GM21723 (cell line): Measurements from ENCODE around the gene RNF168.
"Not testable (repeated sequence)": the region's sequence is repeated elsewhere in the genome, so short reads cannot be mapped to it uniquely, and the experiment has no call there.

ENCODE experiments used
- ATAC-seq: cut with Tn5 transposase; IDR thresholded peaks from one replicate; pipeline ENCODE4 v1.9.1; 2021; ENCODE audit warnings: mild to moderate bottlenecking, moderate library complexity; ENCODE audit not compliant: unreplicated experiment

RNF168 gene

DNA sequence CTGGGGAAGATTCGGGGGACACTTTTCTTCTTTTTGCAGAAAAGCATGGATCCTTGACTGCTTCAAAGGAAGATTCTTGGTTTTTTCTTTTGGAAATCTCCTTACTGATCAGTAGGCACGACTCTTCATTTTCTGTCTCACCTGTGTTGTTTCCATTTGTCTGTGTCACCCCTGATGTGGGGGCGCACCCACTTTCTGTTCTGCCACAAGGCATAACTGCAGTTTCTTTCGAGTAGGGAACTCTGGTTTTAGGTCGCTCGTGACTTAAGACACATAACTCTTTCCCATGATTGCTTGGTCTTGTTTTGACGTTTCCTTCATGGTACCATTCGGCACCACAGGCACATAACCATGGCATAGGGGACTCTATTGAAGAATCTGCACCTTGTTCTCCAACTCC lies 31.3 kb downstream of the RNF168 start:
- ATAC-seq = no peak

DNA sequence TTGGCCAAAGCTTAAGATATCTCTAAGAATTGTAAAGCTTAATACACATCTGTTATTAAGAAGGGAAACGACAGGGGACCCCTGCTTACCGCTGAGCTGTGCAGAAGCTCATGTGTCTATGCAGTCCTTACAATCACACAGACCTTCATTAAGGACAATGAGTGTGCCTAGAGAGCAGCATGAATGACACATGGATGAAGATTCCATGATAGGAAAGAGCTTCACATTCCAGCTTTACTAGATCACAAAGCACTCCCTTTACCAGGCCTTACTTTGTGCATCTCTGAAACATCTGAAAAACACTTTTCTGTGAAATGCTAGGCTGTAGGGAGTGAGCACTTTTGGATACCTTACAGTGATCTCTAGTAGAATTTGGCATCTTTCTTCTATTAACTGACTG lies 32.0 kb downstream of the RNF168 start:
- ATAC-seq = no peak

- not testable (repeated sequence) for ATAC-seq
These were observed 33.4 kb downstream of the RNF168 start for GRCh38 chr3:196470182-196470581.

- no peak for ATAC-seq
These were observed 39.8 kb downstream of the RNF168 start for GRCh38 chr3:196463804-196464203.

- no peak for ATAC-seq
These were observed 40.2 kb downstream of the RNF168 start for GRCh38 chr3:196463478-196463756.

DNA sequence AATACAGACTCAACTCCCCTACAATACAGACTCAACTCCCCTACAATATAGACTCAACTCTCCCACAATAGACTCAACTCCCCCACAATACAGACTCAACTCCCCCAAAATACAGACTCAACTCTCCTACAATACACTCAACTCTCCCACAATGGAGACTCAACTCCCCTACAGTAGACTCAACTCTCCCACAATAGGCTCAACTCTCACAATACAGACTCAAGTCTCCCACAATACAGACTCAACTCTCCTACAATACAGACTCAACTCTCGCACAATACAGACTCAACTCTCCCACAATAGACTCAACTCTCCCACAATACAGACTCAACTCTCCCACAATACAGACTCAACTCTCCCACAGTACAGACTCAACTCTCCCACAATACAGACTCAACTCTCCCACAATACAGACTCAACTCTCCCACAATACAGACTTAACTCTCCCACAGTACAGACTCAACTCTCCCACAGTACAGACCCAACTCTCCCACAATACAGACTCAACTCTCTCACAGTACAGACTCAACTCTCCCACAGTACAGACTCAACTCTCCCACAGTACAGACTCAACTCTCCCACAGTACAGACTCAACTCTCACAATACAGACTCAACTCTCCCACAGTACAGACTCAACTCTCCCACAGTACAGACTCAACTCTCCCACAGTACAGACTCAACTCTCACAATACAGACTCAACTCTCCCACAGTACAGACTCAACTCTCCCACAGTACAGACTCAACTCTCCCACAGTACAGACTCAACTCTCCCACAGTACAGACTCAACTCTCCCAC lies 40.7 kb downstream of the RNF168 start:
- ATAC-seq = not testable (repeated sequence)

GRCh38 chr3:196458063-196458462 lies 45.5 kb downstream of the RNF168 start:
- no peak for ATAC-seq

GRCh38 chr3:196457470-196457869 lies 46.1 kb downstream of the RNF168 start:
- ATAC-seq = not testable (repeated sequence)

- ATAC-seq = no peak
These were observed 48.6 kb downstream of the RNF168 start for GRCh38 chr3:196454935-196455334.

DNA sequence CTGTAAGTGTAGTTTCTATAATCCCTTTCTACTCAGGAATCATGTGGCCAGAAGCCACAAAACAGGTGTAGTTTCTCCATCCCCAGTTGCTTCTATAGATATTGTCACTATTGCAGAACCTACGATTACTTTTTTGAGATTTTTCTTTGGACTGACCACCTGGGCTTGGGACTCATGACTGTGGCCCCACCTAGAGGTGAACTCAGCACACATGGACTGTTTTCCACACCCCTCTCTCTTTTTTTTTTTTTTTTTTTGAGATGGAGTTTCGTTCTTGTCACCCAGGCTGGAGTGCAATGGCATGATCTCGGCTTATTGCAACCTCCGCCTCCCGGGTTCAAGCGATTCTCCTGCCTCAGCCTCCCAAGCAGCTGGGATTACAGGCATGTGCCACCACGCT lies 58.2 kb downstream of the RNF168 start:
- not testable (repeated sequence) for ATAC-seq

DNA sequence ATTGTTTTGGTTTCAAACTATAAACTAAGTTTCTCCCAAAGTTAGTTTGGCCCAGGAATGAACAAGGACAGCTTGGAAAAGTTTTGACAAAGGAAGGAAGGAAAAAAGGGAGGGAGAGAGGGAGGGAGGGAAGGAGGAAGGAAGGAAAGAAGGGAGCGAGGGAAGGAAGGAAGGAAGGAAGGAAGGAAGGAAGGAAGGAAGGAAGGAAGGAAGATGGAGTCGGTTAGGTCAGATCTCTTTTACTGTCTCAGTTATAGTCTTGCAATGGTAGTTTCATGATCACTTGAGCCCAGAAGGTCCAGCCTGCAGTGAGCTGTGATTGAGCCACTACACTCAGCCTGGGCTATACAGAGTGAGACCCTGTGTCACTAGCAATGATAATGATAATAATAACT lies 59.1 kb downstream of the RNF168 start:
- ATAC-seq = no peak

DNA sequence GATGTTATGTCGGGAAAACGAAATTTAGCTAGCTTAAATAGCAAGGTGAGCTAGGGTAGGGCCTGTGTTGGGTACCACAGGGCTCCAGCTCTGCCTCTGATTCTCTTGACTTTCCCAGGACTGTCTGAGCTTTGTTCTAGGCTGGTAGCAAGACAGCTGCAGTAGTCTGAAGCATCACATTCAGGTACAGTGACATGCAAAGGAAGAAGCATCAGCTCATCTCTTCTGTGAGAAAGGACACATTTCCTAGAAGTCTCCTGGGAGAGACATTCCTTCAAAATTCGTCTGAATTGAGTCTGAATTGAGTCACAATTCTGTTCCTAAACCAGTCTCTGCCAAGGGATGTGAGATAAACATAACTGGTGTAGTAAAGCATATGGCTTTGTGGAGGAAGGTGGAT lies 62.9 kb downstream of the RNF168 start:
- ATAC-seq = peak; percentile 46

GRCh38 chr3:196440041-196440537 lies 63.5 kb downstream of the RNF168 start:
- ATAC-seq = peak; percentile 61

GRCh38 chr3:196432137-196432879 lies 71.3 kb downstream of the RNF168 start, which contains the start of gene UBXN7:
Gene UBXN7 (minus strand): TSS chr3:196432427. CDS start chr3:196432399, 28 bp downstream.
- peak; percentile 77 for ATAC-seq

- peak; percentile 43 for ATAC-seq
These were observed 72.1 kb downstream of the RNF168 start for GRCh38 chr3:196431181-196432136.

DNA sequence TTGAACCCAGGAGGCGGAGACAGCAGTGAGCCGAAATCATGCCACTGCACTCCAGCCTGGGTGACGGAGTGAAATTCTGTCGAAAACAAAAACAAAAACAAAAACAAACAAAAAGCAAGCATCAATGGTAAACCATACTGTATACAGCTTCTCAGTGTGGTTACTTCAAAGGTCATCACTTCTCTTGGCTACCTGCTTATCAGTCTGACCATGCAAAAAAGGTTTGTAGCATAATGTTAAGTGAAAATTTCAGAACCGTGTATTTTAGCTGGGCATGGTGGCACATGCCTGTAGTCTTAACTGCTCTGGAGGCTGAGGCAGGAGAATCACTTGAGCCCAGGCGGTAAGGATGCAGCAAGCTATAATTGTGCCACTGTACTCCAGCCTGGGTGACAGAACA lies 75.5 kb downstream of the RNF168 start:
- no peak for ATAC-seq

DNA sequence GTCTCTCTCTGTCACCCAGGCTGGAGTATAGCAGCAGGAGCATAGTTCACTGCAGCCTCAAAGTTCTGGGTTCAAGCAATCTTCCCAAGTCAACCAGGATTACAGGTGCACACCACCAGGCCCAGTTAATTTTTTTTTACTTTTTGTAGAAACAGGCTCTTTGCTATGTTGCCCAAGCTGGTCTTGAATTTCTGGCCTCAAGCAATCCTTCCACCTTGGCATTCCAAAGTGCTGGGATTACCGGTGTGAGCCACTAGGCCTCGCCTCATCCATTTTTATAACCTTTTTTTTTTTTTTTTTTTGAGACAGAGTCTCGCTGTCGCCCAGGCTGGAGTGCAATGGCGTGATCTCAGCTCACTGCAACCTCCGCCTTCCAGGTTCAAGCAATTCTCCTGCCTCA lies 79.1 kb downstream of the RNF168 start:
- not testable (repeated sequence) for ATAC-seq

GRCh38 chr3:196423044-196423781 lies 80.4 kb downstream of the RNF168 start:
- no peak for ATAC-seq

GRCh38 chr3:196421668-196422067 lies 81.9 kb downstream of the RNF168 start:
- ATAC-seq = not testable (repeated sequence)

- no peak for ATAC-seq
These were observed 84.2 kb downstream of the RNF168 start for GRCh38 chr3:196419386-196419785.
